Amniotic stem cell (primary cell): ENCODE measurements around the gene CMTM1.

Experiments
- DNase-seq: peaks from one replicate; lab custom pipeline; 2025; lab: John Stamatoyannopoulos, UW

Gene CMTM1, protein sequence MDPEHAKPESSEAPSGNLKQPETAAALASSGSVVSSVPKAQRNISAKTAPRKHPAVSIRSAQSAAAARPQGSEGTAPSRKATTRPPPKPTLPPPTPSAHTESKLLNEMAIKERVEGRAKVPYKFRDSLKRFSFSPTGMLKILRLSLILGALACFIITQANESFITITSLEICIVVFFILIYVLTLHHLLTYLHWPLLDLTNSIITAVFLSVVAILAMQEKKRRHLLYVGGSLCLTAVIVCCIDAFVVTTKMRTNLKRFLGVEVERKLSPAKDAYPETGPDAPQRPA

DNA sequence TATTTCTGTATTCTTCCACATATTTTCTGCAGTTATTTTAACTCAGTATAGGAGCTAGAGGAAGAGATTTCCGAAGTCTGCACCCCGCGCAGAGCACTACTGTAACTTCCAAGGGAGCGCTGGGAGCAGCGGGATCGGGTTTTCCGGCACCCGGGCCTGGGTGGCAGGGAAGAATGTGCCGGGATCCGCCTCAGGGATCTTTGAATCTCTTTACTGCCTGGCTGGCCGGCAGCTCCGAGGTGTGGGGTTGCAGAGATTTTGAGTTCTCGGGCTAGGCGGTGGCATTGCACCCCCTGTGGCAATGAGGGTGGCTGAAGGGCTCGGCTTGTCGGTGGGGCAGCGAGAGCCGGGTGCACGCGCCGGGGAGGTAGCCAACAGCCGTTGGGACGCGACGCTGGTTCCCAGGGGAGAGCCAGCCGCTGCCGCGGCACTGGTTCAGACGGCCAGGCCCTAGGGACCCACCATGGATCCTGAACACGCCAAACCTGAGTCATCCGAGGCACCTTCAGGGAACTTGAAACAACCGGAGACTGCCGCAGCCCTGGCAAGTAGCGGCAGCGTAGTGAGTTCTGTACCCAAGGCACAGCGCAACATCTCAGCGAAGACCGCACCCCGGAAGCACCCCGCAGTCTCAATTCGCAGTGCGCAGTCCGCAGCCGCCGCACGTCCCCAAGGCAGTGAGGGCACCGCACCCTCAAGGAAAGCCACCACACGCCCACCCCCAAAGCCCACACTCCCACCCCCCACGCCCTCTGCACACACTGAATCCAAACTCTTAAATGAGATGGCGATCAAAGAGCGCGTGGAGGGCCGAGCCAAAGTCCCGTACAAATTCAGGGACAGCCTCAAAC lies at the start of gene CMTM1:
Gene CMTM1, plus strand, starts transcription at position 389 of the 851 bp plus-strand sequence. Its CDS starts 75 bp downstream, at position 464.
- no peak for DNase-seq

DNA sequence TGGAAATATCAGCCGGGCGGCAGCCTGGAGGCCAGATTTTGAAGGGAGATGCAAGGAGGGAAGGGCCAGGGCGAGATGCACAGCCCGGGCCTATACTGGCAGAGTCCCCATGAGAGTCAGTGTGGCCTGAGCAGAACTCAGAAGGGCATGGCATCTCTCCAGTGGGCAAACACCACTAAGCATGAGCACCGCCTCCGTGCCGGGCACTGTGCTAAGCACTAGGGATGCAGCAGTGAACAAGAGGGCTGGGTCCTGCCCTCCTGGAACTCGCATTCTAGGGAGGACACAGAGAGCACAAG lies 49.8 kb upstream of the CMTM1 start:
- DNase-seq: no peak

DNA sequence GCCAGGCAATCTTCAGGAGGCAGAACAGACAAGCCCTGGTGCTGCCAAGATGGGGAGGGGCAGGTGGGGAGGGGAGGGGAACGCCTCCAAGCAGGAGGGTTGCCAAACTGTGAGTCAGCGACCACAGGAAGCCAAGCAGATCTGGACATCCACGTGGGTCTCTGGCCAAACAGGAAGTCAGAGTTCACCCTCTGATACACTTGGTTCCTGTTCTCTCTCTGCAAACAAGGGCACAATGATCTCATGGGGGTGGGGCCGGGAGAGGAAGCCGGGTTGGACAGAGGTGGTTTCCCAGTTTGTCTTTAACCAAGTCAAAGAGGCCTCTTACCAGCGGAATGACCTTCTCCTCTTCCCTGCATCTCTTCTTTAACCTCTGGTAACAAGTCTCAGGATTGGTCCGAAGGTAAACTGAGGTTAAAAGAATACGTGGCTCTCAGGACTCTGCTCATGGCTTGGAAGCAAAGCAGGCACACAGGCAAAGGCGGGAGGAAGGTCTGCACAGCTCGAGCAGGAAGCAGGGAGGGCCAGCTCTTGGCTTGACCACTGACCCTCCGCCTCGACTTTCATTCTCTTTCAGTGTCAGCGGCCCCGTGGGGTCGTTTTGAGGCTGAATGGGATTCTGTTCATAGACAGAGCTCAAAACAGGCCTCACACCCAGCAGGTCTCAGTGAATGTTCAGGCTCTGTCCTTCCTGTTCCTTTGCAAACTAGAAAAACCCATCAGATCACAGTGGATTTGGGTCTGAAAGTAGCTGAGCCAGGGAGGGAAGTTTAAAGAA lies 49.2 kb upstream of the CMTM1 start:
- DNase-seq: peak; percentile 84

DNA sequence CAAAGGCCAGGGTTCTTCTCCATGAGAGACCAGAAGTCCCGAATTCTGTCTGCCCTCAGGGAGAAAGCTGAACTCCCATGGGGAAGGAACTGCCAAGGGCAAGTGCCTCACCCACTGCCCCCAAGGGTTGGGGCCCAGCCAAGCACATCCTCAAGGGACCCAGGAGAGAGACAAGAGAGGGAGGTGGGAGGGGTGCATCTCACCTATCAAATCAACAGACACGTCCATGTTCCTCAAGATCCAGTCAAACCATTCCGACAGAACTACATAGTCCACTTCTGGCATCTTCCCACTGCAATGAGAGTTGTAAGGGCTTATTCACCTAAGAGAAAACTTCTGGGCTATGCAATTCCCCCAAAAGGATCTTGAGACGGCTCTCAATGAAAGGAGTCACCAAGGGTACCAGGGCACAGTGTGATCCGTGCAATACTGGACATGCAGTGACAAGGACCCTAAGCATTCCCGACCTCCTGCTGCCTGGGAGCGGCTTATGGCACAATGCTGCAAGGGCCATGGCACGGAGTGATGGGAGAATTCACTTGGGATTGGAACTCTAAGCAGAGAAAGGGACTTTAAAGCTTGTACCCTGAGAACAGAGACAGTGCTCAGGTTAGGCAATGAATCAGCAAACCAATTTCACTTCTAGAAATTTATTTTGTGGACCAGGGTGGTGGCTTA lies 48.5 kb upstream of the CMTM1 start:
- no peak for DNase-seq

DNA sequence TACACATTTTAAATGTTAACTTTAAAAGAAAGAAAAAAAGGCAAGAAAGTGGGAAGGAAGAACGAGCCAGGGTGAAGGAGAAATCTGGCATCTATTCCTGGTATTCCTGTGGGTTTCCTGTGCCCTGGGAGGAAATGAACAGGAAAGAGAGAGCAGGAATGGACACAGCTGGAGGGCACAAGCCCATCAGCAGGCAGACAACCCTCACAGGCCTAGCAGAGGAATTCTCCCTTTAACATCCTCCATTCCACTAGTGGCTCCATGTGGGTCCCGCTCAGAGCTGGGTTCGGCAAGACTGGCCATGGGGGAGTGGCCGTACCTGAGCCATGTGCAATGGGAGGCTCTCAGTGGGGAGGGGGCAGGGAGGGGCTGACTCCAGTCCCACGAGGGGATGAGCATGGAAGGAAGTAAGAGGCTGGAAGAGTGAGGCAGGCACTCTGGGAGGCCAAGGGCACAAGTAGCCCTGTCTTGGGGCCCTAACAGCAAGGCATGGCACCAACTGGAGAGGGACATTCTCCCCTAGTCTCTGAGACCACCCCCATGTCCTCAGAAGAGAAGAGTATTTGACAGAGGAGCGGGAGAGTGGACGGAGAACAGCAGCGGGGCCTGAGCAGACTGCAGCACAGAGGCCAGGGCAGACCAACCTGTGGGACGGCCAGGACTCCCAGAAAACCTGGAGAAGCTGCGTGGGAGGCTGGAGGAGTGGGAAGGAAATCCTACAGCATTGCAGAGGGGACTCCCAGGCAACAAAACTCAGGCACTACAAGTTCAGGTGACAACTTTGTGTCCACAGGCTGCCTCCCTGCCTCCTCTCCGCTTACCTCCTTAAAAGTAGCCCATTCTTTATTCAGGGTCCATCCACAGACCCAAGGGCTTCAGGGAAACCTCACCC lies 46.5 kb upstream of the CMTM1 start:
- no peak for DNase-seq

DNA sequence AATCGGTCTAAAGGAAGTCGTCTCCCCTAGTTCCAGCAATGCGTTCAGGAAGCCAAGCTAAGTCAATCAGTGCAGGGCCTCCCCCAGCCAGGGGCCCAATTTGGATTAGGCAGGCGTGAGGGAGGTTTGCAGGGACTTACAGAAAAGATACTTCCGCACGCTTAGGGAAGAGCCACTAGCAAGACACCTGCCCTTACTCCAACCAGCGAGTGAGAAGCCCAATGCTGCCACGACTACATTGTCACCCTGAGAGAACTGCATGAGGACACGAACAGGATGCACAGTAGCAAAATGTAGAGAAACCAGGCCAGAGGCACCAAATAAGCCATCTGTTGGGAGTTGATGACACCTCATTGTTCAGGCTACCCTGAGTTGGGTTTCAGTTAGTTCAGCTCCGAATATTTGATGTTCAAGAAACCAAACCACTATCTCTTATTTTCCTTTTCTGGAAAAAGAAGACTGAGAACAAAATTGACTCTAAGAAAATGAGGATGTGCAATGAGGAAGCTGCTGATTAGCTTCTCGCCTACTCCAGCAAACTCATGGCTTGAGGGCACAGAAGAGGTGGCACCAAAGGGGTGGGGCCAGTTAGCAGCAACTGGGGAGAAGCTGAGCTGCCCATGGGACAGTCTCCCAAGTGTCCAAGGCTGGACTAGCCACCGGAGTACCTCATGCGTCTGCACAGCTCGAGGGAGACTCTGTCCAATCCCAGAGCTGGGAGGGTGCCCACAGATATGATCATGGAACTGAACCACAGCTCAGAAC lies 45.7 kb upstream of the CMTM1 start:
- no peak for DNase-seq

DNA sequence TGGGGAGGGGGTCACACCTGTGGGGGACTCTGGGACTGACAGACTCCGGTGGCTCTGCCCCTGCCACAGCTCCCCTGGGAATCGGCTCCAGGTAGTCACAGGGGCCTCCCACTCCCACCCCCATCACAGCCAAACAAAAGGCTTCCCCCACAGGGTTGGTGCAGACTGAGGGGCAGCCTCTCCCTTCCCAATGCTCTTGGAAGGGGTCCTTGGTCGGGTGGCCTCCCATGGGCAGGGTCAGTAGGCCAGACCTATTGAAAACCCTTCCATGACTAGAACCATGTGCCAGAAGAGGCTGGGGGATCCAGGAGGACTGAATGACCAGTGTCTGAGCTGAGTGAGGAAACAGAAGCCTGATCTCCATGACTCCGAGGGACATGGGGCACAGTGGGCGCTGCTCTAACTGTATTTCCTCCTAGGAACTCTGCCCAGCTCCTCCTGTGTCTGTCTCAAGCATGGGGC lies 45.0 kb upstream of the CMTM1 start:
- no peak for DNase-seq

DNA sequence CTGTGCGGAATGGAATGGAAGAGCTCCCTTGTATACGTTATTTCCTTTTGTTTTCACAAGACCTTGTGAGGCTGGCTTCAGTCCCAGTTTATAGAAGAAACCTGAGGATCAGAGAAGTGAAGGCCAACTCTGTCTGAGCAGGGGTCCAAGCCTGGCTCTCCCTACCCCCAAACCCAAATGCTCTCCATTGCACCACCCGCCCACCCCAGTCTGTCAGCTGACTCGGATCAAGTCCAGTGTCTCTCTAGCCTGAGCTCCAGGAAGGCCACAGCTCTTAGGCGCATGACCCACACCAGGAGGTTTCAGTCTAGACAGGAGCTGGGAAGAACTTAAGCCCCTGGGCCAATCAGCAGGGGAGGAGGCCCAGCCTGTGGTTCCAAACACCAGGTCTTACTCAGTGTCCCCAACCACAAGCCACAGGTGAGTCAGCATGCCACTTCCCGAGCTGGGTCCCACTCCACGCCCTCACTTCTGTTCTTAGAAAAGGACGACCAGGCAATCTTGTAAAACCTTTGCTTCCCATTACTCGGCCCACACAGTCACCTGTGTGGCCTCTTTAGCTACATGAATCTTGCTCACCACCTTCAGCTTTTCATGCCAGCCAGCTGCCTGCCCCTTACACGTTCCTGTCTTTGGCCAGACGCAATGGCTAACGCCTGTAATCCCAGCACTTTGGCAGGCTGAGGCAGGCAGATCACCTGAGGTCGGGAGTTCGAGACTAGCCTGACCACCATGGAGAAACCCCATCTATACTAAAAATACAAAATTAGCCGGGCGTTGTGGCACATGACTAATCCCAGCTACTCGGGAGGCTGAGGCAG lies 44.1 kb upstream of the CMTM1 start:
- DNase-seq: no peak

DNA sequence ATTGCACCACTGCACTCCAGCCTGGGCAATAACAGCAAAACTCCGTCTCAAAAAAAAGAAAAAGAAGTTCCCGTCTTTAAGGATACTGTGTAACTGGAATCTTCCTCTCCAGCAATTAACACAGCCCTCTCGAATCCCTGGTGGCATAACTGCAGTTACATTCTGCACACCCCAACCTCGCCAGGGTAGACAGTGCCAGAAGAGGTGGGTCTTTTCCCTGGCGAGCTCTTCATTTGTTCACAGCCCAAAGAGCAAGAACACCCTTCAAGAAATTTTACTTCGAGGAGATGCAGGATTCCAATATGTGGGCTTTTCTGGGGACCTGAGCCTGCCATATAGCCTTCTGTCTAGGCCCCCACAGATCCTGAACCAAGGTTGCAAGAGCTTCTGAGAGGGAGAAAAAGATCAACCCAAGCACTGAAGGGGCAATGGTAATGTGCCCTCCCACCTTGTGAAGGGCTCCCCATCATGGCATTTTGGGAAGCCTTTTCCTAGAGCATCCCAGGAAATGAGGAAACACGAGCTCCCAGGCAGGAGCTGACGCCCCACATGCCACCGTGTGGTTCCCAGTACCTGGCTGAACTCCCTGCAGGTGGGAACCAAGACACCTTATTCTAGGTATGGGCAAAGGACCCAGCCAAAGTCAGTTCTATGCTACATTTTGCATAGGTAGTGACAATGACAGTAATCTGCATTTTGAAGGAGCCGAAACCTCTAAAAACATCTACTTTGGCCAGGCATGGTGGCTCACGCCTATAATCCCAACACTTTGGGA lies 43.2 kb upstream of the CMTM1 start:
- no peak for DNase-seq

DNA sequence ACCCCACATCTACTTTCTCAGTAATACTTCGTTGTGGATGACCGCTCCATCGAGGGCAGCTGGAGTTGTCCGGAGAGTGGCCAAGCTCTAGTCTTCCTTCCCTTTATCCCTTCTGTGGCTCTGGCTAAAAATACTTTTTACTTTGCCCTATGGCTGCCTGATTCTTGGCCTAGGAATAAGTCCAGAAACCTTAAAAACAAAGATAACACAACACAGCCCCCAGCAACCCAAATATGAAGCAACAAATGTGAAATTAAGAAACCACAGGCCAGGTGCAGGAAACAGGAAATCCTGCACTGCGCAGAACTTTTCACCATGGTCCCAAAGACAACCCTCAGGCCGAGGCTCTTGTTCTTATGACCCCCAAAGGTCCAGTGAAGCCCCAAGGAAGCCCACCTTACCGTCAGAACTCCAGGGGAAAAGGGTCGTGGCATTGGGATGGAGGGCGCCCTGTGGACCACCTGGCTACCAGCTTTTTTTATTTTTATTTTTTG lies 42.3 kb upstream of the CMTM1 start:
- DNase-seq: no peak

DNA sequence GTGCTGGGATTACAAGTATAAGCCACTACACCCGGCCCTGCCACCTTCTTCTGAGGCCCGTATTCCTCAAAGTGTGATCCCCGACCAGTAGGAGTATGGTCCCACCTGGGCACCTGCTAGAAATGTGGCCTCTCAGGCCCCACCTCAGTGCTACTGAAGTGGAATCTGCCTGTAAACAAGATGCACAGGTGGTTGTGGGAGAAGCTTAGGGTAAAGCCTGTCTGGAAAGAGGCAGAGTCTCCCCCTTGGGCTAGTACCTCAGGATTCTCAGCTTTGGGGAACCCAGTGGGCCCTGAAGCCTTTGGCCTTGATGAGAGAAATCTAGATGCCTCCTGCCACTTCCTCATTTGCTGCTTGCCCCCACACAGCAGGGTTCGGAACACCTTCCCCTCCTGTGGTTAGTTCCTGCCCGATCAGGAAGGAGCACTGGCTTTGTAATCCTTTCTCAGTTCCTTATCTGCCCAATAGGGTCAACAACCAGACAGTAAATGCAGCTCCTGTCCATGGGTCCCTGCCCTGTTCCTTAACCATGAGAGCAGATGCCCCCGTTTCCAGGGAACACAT lies 41.6 kb upstream of the CMTM1 start:
- DNase-seq: no peak

DNA sequence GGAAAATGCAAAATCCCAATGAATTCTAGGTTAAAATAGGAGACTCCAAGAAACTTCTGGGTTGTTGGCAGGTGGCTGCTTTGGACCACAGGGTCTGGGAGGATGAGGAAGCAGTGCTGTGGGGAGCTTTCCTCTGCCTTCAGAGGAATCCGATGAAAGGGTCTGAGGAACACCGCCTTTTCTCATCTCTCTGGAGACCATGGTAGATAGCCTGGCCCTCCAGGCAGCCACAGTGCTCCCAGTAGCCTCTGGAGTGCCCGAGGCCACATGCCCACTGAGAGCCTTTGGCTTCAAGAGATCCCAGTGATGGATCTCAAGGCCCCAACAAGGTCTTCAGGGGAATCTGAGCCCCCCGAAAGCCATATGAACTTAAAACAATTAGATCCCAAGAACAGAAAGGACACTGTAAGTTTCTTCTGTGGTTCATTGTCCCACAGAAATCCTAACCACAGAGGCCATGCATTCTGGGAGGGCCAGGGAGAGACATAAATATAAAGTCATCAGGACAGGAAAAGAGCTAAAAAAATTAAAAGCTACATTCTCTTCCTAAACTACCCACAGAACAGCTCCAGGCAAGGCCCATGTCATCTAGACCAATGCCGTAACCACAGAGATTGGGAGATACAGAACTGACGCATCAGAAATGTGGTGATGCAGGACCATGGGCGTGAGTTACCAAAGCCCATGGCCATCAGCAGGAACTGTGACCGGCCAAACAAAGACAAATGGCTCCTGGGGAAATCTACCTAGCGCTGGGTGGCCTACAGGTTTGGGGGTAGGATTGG lies 40.7 kb upstream of the CMTM1 start:
- peak; percentile 41 for DNase-seq

DNA sequence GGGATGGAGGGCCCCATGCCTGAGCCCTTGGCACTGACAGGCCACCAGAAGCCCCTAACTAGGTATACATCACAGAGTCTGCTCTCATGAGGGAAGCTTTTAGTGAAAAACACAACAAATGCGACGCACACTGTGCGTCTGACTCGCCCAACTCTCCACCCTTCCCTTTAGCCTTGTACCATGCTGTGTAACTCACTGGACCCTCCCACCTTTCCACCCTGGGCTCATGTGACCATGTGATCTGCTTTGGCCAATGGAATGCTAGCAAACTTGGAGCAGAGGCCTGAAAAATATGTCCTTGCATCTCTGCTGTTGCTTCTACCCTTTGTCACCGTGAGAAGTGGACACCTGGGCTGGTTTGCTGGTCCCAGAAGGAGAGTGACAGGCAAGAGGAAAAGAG lies 37.9 kb upstream of the CMTM1 start:
- no peak for DNase-seq

DNA sequence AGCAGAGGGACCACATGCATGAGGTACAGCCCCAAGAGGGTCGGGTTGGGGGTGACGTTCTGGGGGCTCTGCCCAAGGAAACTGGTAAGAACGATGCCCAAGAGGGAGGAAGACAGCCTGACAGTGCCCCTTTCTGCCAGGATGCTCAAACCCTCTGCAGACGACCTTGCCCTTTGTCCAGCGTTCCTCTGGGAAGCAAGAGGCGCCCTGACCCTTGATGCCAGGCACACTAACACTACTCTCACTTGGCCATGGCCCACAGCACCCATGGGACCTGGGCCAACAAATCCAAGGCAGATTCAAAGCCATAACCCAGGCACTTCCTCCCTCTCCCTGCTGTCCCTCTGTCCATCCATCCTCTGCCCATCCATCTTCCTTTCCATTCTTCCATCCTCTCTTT lies 36.8 kb upstream of the CMTM1 start:
- DNase-seq: no peak

DNA sequence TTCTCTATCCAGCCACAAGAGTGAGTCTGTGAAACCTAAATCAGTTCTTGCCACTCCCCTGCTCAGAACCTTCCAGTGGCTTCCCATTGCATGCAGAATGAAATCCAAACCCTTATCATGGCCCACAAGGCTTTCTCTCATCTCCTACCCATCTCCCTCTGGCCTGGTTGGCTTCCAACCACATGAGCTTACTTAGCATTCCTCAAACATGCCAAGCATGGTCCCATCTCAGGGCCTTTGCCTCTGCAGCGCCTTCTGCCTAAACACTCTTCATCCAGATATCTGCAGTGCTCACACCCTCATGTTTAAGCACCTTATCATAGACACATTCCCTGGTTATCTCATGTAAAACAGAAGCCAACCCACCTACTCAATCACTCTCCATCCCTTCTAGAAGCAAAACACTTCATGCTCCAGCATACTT lies 31.9 kb upstream of the CMTM1 start:
- no peak for DNase-seq

DNA sequence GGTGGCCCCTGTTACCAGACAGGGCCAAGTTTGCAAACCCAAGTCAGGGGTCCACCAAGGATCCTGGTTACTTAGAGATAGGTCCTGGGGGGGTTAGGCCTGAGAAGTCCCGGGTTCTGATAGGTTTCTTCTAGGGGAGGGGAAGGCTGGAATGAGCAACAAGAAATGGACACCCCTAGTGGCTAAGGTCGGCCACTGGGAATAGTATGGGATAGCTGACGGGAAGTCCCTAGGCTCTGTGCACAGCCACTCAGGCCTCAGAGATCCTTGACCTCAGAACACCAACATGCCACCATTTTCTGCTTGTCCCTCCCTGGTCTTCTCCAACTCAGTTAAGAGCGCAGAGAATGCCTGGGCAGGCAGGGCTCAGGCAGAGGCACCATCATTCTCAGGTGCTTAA lies 29.7 kb upstream of the CMTM1 start:
- DNase-seq: no peak

DNA sequence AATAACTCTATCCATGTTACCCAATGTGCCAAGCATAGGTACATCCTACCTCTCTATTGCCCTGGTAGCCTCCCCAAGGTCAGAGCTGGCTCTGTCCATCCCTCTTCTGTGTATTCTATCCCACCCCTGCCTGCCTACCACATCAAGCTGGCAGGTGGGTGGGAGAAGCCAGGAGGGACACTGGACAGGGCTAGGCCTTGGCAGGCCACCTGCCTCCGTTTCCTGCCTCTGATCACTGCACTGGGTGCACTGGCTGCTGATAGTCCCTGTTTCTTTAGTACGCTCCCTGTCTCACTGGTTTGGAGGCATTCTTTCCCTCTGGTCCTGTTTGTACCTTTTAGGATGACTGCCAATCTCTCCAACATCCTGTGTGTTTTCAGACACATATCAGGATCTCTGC lies 29.0 kb upstream of the CMTM1 start:
- DNase-seq: no peak
